ENCODE measurements around the gene IGFBPL1. TPM values are rescaled to one million over a fixed set of nuclear protein-coding genes. Genes with fewer than 3 reads are reported as not detected.

IGFBPL1 gene
- total RNA-seq, 4 donors from 2014 or later = not detected

DNA sequence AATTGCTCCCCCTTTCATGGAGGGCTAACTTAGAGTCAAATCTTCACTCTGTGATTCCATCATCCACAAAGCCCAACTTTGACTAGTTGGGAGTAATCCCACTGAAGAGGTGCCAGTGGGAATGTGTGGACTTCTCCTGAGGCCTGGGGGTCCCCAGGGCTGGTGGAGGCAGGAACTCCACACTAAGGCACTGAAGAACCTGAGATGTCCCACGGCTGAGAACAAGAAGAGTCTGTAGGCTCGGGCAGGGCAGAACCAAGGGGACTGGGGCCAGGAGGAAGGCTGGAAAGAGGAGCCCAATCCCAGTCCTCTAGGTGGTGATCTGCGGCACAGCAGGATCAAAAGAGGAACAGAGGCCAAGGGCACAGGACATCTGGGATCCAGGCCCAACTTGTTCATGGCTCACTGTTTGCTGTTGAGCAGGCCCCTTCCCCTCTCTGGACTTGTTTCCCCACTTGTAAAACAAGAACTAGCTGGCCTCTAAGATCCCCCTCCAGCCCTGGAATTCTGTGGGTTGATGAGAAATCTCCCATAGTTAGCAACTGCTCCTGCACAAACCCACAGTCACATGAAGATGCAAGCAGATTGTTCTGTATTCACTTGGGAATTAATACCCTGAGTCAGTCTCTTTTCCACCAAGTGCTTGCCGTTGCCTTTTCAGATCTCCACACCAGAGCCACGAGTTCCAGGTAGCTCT, 64.4 kb downstream of the IGFBPL1 start:
- TF ChIP-seq CTCF (IDR thresholded peaks at IDR 0.05) = no peak
- DNase-seq (ENCODE audit: low spot score) (no peak), ATAC-seq (ENCODE audit: low FRiP score) (no peak)

DNA sequence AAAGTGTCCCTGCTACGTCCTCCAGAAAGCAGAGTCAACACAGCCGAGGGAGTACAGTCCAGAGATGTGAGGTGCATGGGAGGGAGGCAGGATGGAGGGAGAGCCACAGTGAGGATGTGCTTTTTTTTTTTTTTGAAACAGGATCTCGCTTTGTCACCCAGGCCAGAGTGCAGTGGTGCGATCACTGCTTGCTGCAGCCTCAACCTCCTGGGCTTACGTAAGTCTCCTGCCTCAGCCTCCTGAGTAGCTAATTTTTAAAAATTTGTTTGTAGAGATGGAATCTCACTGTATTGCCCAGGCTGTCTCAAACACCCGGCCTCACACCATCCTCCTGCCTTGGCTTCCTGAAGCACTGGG, 65.0 kb downstream of the IGFBPL1 start:
- TF ChIP-seq CTCF (IDR thresholded peaks at IDR 0.05) = no peak
- DNase-seq (ENCODE audit: low spot score) = no peak
- ATAC-seq (ENCODE audit: low FRiP score) = no peak

DNA sequence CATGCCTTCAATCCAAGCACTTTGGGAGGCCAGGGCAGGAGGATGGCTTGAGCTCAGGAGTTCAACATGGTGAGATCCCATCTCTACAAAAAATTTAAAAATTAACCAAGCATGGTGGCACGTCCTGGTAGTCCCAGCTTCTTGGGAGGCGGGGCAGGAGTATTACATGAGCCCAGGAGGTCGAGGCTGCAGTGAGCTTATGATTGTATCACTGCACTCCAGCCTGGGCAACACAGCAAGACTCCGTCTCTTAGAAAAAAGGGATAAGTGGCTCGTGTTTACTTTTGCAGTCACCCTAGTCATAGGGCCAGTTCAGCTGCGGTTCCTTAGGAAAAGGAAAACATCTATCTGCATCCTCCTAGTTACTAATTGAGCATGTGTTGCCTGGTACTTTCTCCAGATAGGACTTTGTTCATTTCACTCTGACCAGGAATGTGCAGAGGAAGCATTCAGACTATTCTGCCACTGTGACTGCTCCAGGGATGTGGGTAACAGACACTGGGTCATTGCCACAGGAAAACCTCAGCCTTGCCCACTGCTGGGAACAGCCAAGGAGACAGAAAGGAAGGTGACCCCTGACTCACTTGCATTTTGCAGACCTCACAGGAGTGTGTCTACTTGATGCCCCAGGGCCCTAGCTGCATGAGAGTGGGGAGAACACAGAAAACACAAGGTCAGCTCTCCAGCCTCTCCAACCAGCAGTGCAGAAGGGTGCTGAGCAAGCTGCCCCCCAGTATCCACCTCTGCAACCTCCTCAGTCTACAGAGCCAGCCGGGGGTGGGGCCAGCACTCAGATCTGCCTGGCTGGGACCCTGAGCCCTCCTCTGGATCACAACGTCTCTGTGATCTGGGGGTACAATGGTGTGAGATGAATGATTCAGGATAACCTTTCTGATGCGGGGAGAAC, 65.6 kb downstream of the IGFBPL1 start:
- no peak for DNase-seq (ENCODE audit: low spot score)
- ATAC-seq (ENCODE audit: low FRiP score) = no peak
- TF ChIP-seq CTCF (IDR thresholded peaks at IDR 0.05) = no peak

DNA sequence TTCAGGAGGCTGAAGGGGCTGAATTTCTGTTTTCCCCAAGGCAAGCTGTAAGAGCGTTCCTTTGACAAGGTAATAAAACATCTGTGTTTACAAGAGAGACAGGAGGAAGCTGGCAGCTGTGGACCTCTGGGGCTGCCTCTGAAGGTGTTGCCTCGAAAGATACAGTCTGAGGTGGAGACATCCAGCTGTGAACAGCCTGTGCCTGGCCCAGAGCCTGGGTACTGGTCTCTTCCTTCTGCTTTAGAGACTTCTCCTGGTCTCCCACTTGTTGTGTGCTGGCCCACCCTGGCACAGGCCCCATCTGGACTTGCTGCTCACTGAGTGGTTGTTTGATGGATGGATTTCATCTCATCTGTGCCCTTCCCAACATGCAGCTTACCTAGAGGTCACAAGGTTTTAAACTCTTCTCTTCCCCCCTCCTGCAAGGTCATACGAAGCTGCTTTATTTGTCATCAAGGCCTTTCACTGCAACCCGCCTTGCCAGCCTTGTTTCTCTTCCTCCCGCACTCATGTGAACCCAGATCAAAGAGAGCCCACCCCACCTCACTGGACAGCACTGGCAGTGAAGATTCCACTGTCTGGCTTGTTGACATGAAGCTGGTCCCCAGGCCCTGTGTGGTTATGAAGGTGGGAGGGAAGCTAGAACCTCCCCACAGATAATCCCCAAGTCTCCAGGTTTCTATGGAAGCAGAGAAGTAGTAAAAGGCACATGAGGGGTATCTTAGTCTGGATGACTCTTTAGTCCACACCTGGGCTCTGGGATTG, 66.7 kb downstream of the IGFBPL1 start:
- ATAC-seq (ENCODE audit: low FRiP score) (no peak), DNase-seq (ENCODE audit: low spot score) (no peak)
- no peak for TF ChIP-seq CTCF (IDR thresholded peaks at IDR 0.05)

- no peak for ATAC-seq (ENCODE audit: low FRiP score)
- TF ChIP-seq CTCF (IDR thresholded peaks at IDR 0.05) = no peak
- no peak for DNase-seq (ENCODE audit: low spot score)
Observed at GRCh38 chr9:38356851-38357250, 67.4 kb downstream of the IGFBPL1 start.

Other genes with a start within 250 kb of the IGFBPL1 start
- 10 to 100 TPM; 12.0 to 28.0 (median 21.1) TPM for gene ALDH1B1, start 31.8 kb downstream of the IGFBPL1 start, total RNA-seq
- gene ANKRD18A, start 196.1 kb upstream of the IGFBPL1 start, total RNA-seq = 1 to 10 TPM in 1 of 4 donors, under 1 TPM in 2, not detected in 1; 0.13 to 1.9 (median 0.48) TPM

All from omental fat pad (tissue), 4 donors.